Loucy (cell line): ENCODE results near the gene IL3RA.

ENCODE experiments used
- H2AFZ ChIP-seq: fragments of 200-600 bp; sonication (generic); 2 replicates; pipeline ENCODE4 v1.6.0; 2016; ENCODE audit warnings: antibody characterized with exemption, mild to moderate bottlenecking, low read length, moderate library complexity
- H3F3A ChIP-seq: fragments of 200-600 bp; 2 replicates; pipeline ENCODE4 v1.6.0; 2016; ENCODE audit warnings: antibody characterized with exemption, low read depth, mild to moderate bottlenecking
- H3K27me3 ChIP-seq: fragments of 200-600 bp; sonication (generic); 2 replicates; pipeline ENCODE4 v1.6.1; 2014; ENCODE audit warnings: low read length, mild to moderate bottlenecking; ENCODE audit not compliant: insufficient read depth, poor library complexity, severe bottlenecking
- H3K36me3 ChIP-seq: fragments of 200-600 bp; sonication (generic); 2 replicates; pipeline ENCODE4 v1.6.1; 2016; ENCODE audit warnings: low read length; ENCODE audit not compliant: insufficient read depth
- H3K4me1 ChIP-seq: fragments of 200-600 bp; sonication (generic); 2 replicates; pipeline ENCODE4 v1.5.1; 2014; ENCODE audit warnings: low read length, mild to moderate bottlenecking; ENCODE audit not compliant: insufficient read depth, poor library complexity, severe bottlenecking
- H3K4me2 ChIP-seq: fragments of 200-600 bp; sonication (generic); 2 replicates; pipeline ENCODE4 v1.6.0; 2014; ENCODE audit warnings: antibody characterized with exemption, low read length, low read depth, mild to moderate bottlenecking; ENCODE audit not compliant: poor library complexity, severe bottlenecking
- H3K4me3 ChIP-seq: fragments of 200-600 bp; sonication (generic); 2 replicates; pipeline ENCODE4 v1.5.1; 2014; ENCODE audit warnings: low read length, mild to moderate bottlenecking, mixed read lengths; ENCODE audit not compliant: poor library complexity, severe bottlenecking
- H3K79me2 ChIP-seq: fragments of 200-600 bp; sonication (generic); 2 replicates; pipeline ENCODE4 v1.6.1; 2014; ENCODE audit warnings: low read length; ENCODE audit not compliant: insufficient read depth
- H3K9ac ChIP-seq: fragments of 200-600 bp; sonication (generic); 2 replicates; pipeline ENCODE4 v1.6.0; 2014; ENCODE audit warnings: mild to moderate bottlenecking, low read depth, low read length, moderate library complexity; ENCODE audit not compliant: poor library complexity, severe bottlenecking
- H3K9me2 ChIP-seq: fragments of 200-600 bp; sonication (generic); replicated peaks from 2 replicates; pipeline ENCODE4 v1.6.1; 2016; ENCODE audit warnings: low read depth, low read length, mixed read lengths
- H3K9me3 ChIP-seq: fragments of 200-600 bp; sonication (generic); 2 replicates; pipeline ENCODE4 v1.6.1; 2014; ENCODE audit warnings: mild to moderate bottlenecking, antibody characterized with exemption, low read length, low read depth; ENCODE audit not compliant: insufficient read depth
- H4K20me1 ChIP-seq: fragments of 200-600 bp; sonication (generic); 2 replicates; pipeline ENCODE4 v1.6.0; 2014; ENCODE audit warnings: antibody characterized with exemption, low read length, mild to moderate bottlenecking; ENCODE audit not compliant: insufficient read depth, poor library complexity, severe bottlenecking
- EZH2phosphoT487 ChIP-seq: fragments of 200-600 bp; IDR thresholded peaks from 2 replicates; pipeline ENCODE4 v1.6.1; 2018; ENCODE audit warnings: antibody characterized with exemption, mild to moderate bottlenecking, moderate library complexity, borderline replicate concordance
- TF ChIP-seq, protein P1 (sequence below): fragments of 200-600 bp; sonication (generic); conservative IDR thresholded peaks from 2 replicates; pipeline ENCODE4 v1.5.1; 2014; ENCODE audit warnings: mild to moderate bottlenecking, antibody characterized with exemption, low read length

IL3RA gene

DNA sequence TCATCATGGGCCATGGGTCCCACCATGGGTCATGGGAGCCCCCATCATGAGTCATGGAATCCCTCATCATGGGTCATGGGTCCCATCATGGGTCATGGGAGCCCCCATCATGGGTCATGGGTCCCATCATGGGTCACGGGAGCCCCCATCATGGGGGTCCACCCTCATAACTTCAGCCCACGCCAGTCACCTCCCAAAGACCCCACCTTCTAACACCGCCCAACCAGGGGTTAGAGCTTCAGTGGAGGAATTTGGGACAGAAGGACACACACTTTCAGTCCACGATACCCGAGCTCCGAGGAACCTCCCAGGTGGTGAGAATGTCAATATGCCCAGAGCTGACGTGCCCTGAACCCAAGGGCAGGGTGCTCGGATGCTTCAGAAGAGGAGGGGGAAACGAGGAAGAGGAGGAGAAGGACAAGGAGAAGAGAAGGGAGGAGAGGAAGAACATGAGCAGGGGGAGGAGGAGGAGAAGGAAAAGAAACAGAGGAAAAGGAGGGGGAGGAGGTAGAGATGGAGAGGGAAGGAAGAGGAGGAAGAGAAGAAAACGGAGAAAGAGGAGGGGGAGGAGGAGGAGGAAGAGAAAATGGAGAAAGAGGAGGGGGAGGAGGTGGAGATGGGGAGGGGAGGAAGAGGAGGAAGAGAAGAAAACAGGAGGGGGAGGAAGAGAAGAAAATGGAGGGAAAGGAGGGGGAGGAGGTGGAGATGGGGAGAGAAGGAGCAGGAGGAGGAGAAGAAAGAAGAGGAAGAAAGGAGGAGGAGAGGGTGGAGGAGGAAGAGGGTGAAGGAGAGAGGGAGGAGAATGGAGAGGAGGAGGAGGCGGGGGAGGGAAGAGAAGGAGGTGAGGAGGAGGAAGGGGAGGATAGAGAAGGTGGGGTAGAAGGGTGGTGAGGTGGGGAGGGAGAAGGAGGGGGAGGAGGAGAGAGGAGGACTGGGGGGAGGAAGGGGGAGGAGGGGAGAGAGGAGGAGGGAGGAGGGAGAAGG is 17.7 kb downstream of the IL3RA start:
- TF ChIP-seq EZH2phosphoT487: no peak
- TF ChIP-seq, protein P1, sequence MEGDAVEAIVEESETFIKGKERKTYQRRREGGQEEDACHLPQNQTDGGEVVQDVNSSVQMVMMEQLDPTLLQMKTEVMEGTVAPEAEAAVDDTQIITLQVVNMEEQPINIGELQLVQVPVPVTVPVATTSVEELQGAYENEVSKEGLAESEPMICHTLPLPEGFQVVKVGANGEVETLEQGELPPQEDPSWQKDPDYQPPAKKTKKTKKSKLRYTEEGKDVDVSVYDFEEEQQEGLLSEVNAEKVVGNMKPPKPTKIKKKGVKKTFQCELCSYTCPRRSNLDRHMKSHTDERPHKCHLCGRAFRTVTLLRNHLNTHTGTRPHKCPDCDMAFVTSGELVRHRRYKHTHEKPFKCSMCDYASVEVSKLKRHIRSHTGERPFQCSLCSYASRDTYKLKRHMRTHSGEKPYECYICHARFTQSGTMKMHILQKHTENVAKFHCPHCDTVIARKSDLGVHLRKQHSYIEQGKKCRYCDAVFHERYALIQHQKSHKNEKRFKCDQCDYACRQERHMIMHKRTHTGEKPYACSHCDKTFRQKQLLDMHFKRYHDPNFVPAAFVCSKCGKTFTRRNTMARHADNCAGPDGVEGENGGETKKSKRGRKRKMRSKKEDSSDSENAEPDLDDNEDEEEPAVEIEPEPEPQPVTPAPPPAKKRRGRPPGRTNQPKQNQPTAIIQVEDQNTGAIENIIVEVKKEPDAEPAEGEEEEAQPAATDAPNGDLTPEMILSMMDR: no peak
- no peak overlapping the region for H2AFZ ChIP-seq
- no peaks in the 10 kb centered on the region for H3K9me3 ChIP-seq
- H4K20me1 ChIP-seq: no peaks in the 10 kb centered on the region
- no peaks in the 10 kb centered on the region for H3K36me3 ChIP-seq
- H3K4me1 ChIP-seq: no peaks in the 10 kb centered on the region
- no peaks in the 10 kb centered on the region for H3K9me2 ChIP-seq
- H3K27me3 ChIP-seq: no peaks in the 10 kb centered on the region
- H3K9ac ChIP-seq: no peak overlapping the region
- H3F3A ChIP-seq: no peaks in the 10 kb centered on the region
- H3K4me2 ChIP-seq: no peak overlapping the region
- no peak overlapping the region for H3K4me3 ChIP-seq
- H3K79me2 ChIP-seq: no peaks in the 10 kb centered on the region

DNA sequence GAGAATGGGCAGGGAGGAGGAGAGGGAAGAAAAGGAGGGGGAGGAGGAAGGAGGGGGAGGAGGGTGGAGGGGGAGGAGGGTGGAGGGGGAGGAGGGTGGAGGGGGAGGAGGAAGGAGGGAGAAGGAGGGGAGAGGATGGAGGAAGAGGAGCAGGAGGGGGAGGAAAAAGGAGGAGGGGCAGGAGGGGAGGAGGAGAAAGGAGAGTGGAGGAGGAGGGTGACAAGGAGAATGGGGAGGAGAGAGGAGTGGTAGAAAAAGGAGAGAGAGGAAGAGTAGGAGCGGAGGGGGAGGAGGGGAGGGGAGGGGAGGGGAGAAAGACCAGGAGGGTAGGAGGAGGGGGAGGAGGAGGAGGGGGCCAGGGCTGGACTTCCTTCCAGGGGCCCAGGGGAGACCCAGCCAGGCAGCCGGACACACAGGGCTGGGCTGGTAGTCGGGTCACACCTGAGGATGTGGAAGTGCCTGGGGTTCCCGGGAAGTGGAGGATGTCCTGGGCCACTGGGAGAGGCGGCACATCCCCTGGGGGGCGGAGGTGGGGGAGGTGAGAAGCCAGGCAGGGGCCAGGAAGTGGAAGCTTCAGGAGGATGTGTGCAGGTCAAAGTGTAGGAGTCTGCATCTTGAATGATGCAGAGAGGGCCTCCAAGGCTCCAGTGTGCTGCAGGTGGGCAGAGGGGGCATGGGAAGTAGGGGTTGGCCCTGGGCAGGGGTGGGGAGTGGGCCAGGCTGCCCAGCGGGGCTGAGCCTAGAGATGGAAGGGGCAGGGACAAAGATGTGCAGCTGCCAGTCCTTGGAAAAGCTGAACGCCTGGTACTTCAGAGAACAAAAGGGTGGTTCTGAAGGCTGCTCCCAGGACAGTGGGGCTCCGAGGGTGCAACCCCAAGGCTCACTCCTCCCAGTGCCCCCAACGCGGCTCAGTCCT is 18.8 kb downstream of the IL3RA start:
- no peaks in the 10 kb centered on the region for H3K79me2 ChIP-seq
- H3K27me3 ChIP-seq: no peaks in the 10 kb centered on the region
- H3K9ac ChIP-seq: peak overlapping the region; percentile 12
- H3K4me1 ChIP-seq: no peaks in the 10 kb centered on the region
- no peak for TF ChIP-seq EZH2phosphoT487
- TF ChIP-seq, protein P1: no peak
- H4K20me1 ChIP-seq: no peaks in the 10 kb centered on the region
- no peaks in the 10 kb centered on the region for H3K9me3 ChIP-seq
- H3K9me2 ChIP-seq: no peaks in the 10 kb centered on the region
- H2AFZ ChIP-seq: no peak overlapping the region
- no peaks in the 10 kb centered on the region for H3F3A ChIP-seq
- no peak overlapping the region for H3K4me3 ChIP-seq
- H3K36me3 ChIP-seq: no peaks in the 10 kb centered on the region
- H3K4me2 ChIP-seq: no peak overlapping the region

DNA sequence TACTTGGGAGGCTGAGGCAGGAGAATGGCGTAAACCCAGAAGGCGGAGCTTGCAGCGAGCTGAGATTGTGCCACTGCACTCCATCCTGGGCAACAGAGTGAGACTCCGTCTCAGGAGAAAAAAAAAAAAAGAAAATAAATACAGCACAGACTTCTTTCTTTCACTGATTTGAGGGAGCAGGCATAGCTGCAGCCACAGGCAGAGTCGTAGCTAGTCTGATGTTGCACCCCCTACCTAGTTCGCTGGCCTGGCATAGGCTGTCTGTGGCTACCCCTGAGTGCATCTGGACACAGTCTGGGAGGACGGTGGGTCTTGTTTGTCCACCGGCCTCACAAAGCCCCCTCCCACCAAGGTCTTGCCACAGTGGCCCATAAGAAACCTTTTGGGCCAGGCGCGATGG is 21.4 kb downstream of the IL3RA start:
- Histone ChIP-seq H3K4me3 (no peak overlapping the region), H3K4me2 (no peak overlapping the region), H3K4me1 (no peaks in the 10 kb centered on the region), H3K9me2 (no peaks in the 10 kb centered on the region), H3K79me2 (no peaks in the 10 kb centered on the region), H3K27me3 (no peaks in the 10 kb centered on the region), H3K9me3 (no peaks in the 10 kb centered on the region), H3K36me3 (no peaks in the 10 kb centered on the region), H4K20me1 (no peaks in the 10 kb centered on the region), H3F3A (no peaks in the 10 kb centered on the region), H2AFZ (no peak overlapping the region), H3K9ac (no peak overlapping the region)
- TF ChIP-seq, protein P1: no peak
- no peak for TF ChIP-seq EZH2phosphoT487
